ENCODE results near the gene IPMK.

DNA sequence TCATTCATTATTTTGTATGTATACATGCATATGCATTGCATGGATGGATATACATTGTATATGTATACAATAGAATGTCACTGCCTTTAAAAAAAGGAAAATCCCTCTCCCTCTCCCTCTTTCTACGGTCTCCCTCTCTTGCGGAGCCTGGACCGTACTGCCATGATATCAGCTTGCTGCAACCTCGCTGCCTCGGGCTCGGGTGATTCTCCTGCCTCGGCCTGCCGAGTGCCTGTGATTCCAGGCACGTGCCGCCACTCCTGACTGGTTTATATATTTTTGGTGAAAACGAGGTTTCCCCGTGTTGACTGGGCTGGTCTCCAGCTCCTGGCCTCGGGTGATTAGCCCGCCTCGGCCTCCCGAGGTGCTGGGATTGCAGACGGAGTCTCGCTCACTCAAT is 24.4 kb downstream of the IPMK start:
- TF ChIP-seq EZH2 (IDR thresholded peaks at IDR 0.05; ENCODE audit: insufficient read depth, poor library complexity, severe bottlenecking) (no peak), EZH2phosphoT487 (IDR thresholded peaks at IDR 0.05; ENCODE audit: insufficient read depth, low read depth) (no peak)
